K562 (cell line): ENCODE measurements around the gene FBN1. TPM values are rescaled to one million over a fixed set of nuclear protein-coding genes. Genes with fewer than 3 reads are reported as not detected.

Experiments used
- ATAC-seq: fragments of 200-7000 bp; cut with Tn5 transposase; 3 replicates; pipeline ENCODE4 v1.9.1; 2020; ENCODE audit warnings: moderate library complexity
- BruUV-seq: library from RNA; stranded (reverse); fragments of 400-500 nt; replicated peaks from 2 replicates; lab custom pipeline; 2021; lab: Mats Ljungman, UMichigan
- CTCF ChIA-PET: fragments of 300-600 bp; formaldehyde crosslinking; extraction: SDS; loops from one replicate; lab custom pipeline; 2021; ENCODE audit warnings: low intra/inter-chr PET ratio; lab: Yijun Ruan, JAX
- POLR2A ChIA-PET: fragments of 300-600, 350-650 bp; sonication (Branson Sonifier 250); formaldehyde crosslinking; extraction: SDS; loops from one replicate; lab custom pipeline; 2021; ENCODE audit warnings: antibody characterized with exemption, inconsistent platforms; lab: Yijun Ruan, JAX
- DNase-seq, 4 experiments: peaks; one replicate each; pipeline versions ENCODE4 v3.0.0 to v3.0.0-alpha.2; 2011 to 2018; ENCODE audit warnings: low spot score in 3 of 4, mixed read lengths in 3 of 4; ENCODE audit errors: extremely low read depth in 1 of 4
- FAIRE-seq: peaks from 2 replicates; lab custom pipeline; 2011; peaks lifted over from hg19 to GRCh38; lab: Jason Lieb, UNC
- H2AFZ ChIP-seq: 2 replicates; pipeline ENCODE4 v1.6.0; 2011; ENCODE audit warnings: low read depth, low read length, control low read depth, inconsistent platforms
- H3K27ac ChIP-seq: fragments of 200-600 bp; 3 replicates; pipeline ENCODE4 v1.8.0; 2011; ENCODE audit warnings: low read depth, mild to moderate bottlenecking, control low read depth, inconsistent platforms, low read length, moderate library complexity, mixed read lengths; ENCODE audit errors: extremely low read depth
- H3K27me3 ChIP-seq, 2 experiments: fragments of 300-600 bp in 1 of 2; 2 replicates in 1 of 2; 3 replicates in 1 of 2; pipeline versions ENCODE4 v1.6.0 to v1.8.0; 2011; ENCODE audit warnings: inconsistent platforms in 2 of 2, low read length in 2 of 2, mild to moderate bottlenecking in 1 of 2, mixed read lengths in 1 of 2, moderate library complexity in 1 of 2; ENCODE audit not compliant: control insufficient read depth in 2 of 2, insufficient read depth in 2 of 2
- H3K36me3 ChIP-seq: fragments of 300-600 bp; 3 replicates; pipeline ENCODE4 v1.8.0; 2011; ENCODE audit warnings: mild to moderate bottlenecking, low read length, inconsistent platforms; ENCODE audit not compliant: control insufficient read depth, insufficient read depth
- H3K4me1 ChIP-seq, 2 experiments: fragments of 200-600 bp in 1 of 2; replicated peaks in 1 of 2; 2 replicates in 1 of 2; 3 replicates in 1 of 2; pipeline versions ENCODE4 v1.5.1 to v1.8.0; 2011; ENCODE audit warnings: inconsistent platforms in 2 of 2, low read length in 2 of 2, mild to moderate bottlenecking in 1 of 2, mixed read lengths in 1 of 2, moderate library complexity in 1 of 2; ENCODE audit not compliant: control insufficient read depth in 2 of 2, insufficient read depth in 2 of 2
- H3K4me2 ChIP-seq: 2 replicates; pipeline ENCODE4 v1.6.1; 2011; ENCODE audit warnings: low read length, control low read depth, inconsistent platforms, mixed read lengths; ENCODE audit not compliant: insufficient read depth
- H3K4me3 ChIP-seq: fragments of 200-600 bp; sonication (generic), shearing (Covaris generic); 2 replicates; pipeline ENCODE4 v1.5.1; 2016; ENCODE audit warnings: control low read depth, inconsistent platforms
- H3K79me2 ChIP-seq: fragments of 200-600 bp; 3 replicates; pipeline ENCODE4 v1.8.0; 2011; ENCODE audit warnings: low read length, inconsistent platforms; ENCODE audit not compliant: control insufficient read depth, insufficient read depth
- H3K9ac ChIP-seq, 2 experiments: 2 replicates each; pipeline versions ENCODE4 v1.6.0 to v1.6.1; 2011; ENCODE audit warnings: low read depth in 2 of 2, low read length in 2 of 2, control low read depth in 1 of 2, inconsistent platforms in 1 of 2, mild to moderate bottlenecking in 1 of 2, mixed read lengths in 1 of 2; ENCODE audit not compliant: insufficient read depth in 1 of 2
- H3K9me1 ChIP-seq: one replicate; pipeline ENCODE4 v1.6.0; 2011; ENCODE audit warnings: inconsistent platforms, mild to moderate bottlenecking, low read length, moderate library complexity; ENCODE audit not compliant: control insufficient read depth, insufficient read depth
- H3K9me3 ChIP-seq: replicated peaks from 2 replicates; pipeline ENCODE4 v1.5.1; 2011; ENCODE audit warnings: low read depth, low read length, inconsistent platforms; ENCODE audit not compliant: control insufficient read depth, insufficient read depth
- H4K20me1 ChIP-seq: replicated peaks from 2 replicates; pipeline ENCODE4 v1.6.1; 2011; ENCODE audit warnings: low read length, inconsistent platforms, mixed read lengths; ENCODE audit not compliant: control insufficient read depth, insufficient read depth
- CCAR2 ChIP-seq: fragments of 200-400 bp; formaldehyde crosslinking; IDR thresholded peaks from 2 replicates; pipeline ENCODE4 v1.6.1; 2017; ENCODE audit warnings: mild to moderate bottlenecking, low read depth, low read length
- ELK1 ChIP-seq: sonication (generic); formaldehyde crosslinking; IDR thresholded peaks from 2 replicates; pipeline ENCODE4 v1.8.1; 2022; ENCODE audit warnings: missing genetic modification reagents
- EP400 ChIP-seq: fragments of 450-650 bp; IDR thresholded peaks from 2 replicates; pipeline ENCODE4 v1.6.1; 2017; ENCODE audit warnings: antibody characterized with exemption, mild to moderate bottlenecking, moderate library complexity
- HMG20B ChIP-seq: fragments of 250-450 bp; sonication (Bioruptor Pico); IDR thresholded peaks from 2 replicates; pipeline ENCODE4 v1.5.0; 2021; ENCODE audit warnings: mild to moderate bottlenecking
- KHSRP ChIP-seq: fragments of 450-650 bp; IDR thresholded peaks from 2 replicates; pipeline ENCODE4 v1.6.1; 2017
- MEF2A ChIP-seq: IDR thresholded peaks from 2 replicates; pipeline ENCODE4 v1.6.1; 2011; ENCODE audit warnings: low read depth, mild to moderate bottlenecking, low read length, moderate library complexity; ENCODE audit not compliant: control insufficient read depth
- NELFE ChIP-seq: IDR thresholded peaks from 2 replicates; pipeline ENCODE4 v1.6.1; 2011; ENCODE audit warnings: mild to moderate bottlenecking; ENCODE audit not compliant: insufficient read depth, insufficient read length
- PRDM10 ChIP-seq: fragments of 450-650 bp; IDR thresholded peaks from 2 replicates; pipeline ENCODE4 v1.6.1; 2018; ENCODE audit not compliant: partially characterized antibody
- SMARCA5 ChIP-seq: fragments of 450-650 bp; IDR thresholded peaks from 2 replicates; pipeline ENCODE4 v1.6.1; 2016
- SUPT5H ChIP-seq: fragments of 450-650 bp; IDR thresholded peaks from 2 replicates; pipeline ENCODE4 v1.6.1; 2016
- XRCC5 ChIP-seq: fragments of 200-400 bp; formaldehyde crosslinking; IDR thresholded peaks from 2 replicates; pipeline ENCODE4 v1.6.1; 2017; ENCODE audit warnings: low read depth, mild to moderate bottlenecking, low read length
- ZBTB26 ChIP-seq: fragments of 450-650 bp; formaldehyde crosslinking; IDR thresholded peaks from 2 replicates; pipeline ENCODE4 v1.4.0; 2022; ENCODE audit warnings: missing genetic modification characterization
- WGBS: fragments of 100-300 bp; shearing (Covaris generic); methylation state at CpG from one replicate; pipeline ENCODE4 v1.1.6; 2016; ENCODE audit warnings: low coverage, mixed read lengths; ENCODE audit not compliant: insufficient coverage; ENCODE audit errors: missing lambda C conversion rate; 5-methylcytosine and 5-hydroxymethylcytosine counted together
- in situ Hi-C: fragments of 300-500 bp; cut with MboI; formaldehyde crosslinking; loops from 4 replicates; pipeline ENCODE4 v1.15.0; 2018; ENCODE audit warnings: inconsistent platforms, mixed read lengths
- intact Hi-C: fragments of 100-400 bp; cut with micrococcal nuclease; formaldehyde crosslinking; loops from 2 replicates; pipeline ENCODE4 v1.14.2; 2022
- polyA plus RNA-seq, 8 experiments: library from polyadenylated mRNA; depleted of rRNA in 4 of 8; stranded (reverse) in 5 of 8; unstranded in 3 of 8; fragments of >200 nt; fragmentation: Nextera tagmentation in 2 of 8; fragmentation: Illumina TruSeq in 1 of 8; extraction: Ambion mirVana in 2 of 8; extraction: Trizol in 1 of 8; gene quantifications; 2 replicates each; pipeline versions ENCODE4 v1.2.1 to v1.2.3, GENCODE V29; 2011 to 2014; ENCODE audit warnings: inconsistent platforms in 1 of 8, missing spikeins in 1 of 8
- total RNA-seq, 7 experiments: library from RNA; depleted of rRNA in 6 of 7; stranded (reverse); fragments of >200 nt in 6 of 7; fragmentation: Illumina TruSeq in 2 of 7; extraction: Trizol in 2 of 7; gene quantifications; 2 replicates each; pipeline versions ENCODE4 v1.2.1 to v1.2.3, GENCODE V29; 2011 to 2021; ENCODE audit warnings: low replicate concordance in 1 of 7

Gene FBN1
- total and polyA plus RNA-seq, 9 of the 15 experiments (the other 6 are each of a cell fraction or from before 2014, with no cell fraction given) = 0.15 to 1.2 (median 0.60) TPM

GRCh38 chr15:48677821-48678220, 32.3 kb upstream of the FBN1 start:
- CTCF ChIA-PET = no interaction called here
- intact Hi-C loops (no loop called here), in situ Hi-C loops (no loop called here)
- 46% methylated on average over 2 of the region's 2 CpGs for WGBS
- H3K79me2 ChIP-seq = no peaks in the 10 kb centered on the region
- no peaks in the 10 kb centered on the region for H3K36me3 ChIP-seq
- no peaks in the 10 kb centered on the region for H3K9me3 ChIP-seq
- ATAC-seq (no peak), FAIRE-seq (no peak), DNase-seq (no peak)
- no peaks in the 10 kb centered on the region for H3K9me1 ChIP-seq
- POLR2A ChIA-PET = interaction anchor here (0.6 to 1.0 kb wide), 3 partner anchors 16 to 204 kb away, joined by 3 to 4 read pairs (median 3); no protein-coding TSS in a partner anchor
- H3K27me3 ChIP-seq = no peaks in the 10 kb centered on the region
- no peak overlapping the region for H2AFZ ChIP-seq
- no peak overlapping the region for H3K27ac ChIP-seq
- BruUV-seq = no TSS peak
- no peak overlapping the region for H3K4me2 ChIP-seq
- TF ChIP-seq SMARCA5 (no peak), NELFE (no peak), MEF2A (no peak), HMG20B (CRISPR knock-in tag) (no peak)
- no peaks in the 10 kb centered on the region for H4K20me1 ChIP-seq
- H3K4me1 ChIP-seq = no peaks in the 10 kb centered on the region
- no peak overlapping the region for H3K9ac ChIP-seq
- no peak overlapping the region for H3K4me3 ChIP-seq

- Histone ChIP-seq H3K9me3 (no peaks in the 10 kb centered on the region), H3K9me1 (no peaks in the 10 kb centered on the region), H2AFZ (no peak overlapping the region), H3K4me1 (peaks cover 0 to 10% of the 10 kb centered on the region in 2 experiments; a peak in 2 of 5 replicates), H3K27ac (no peak overlapping the region), H3K4me3 (no peak overlapping the region), H3K27me3 (no peaks in the 10 kb centered on the region), H3K4me2 (no peak overlapping the region), H4K20me1 (no peaks in the 10 kb centered on the region), H3K9ac (no peak overlapping the region), H3K79me2 (no peaks in the 10 kb centered on the region), H3K36me3 (no peaks in the 10 kb centered on the region)
- in situ Hi-C loops (no loop called here), intact Hi-C loops (no loop called here)
- FAIRE-seq = no peak
- WGBS = 28% methylated on average over 4 of the region's 4 CpGs
- CTCF ChIA-PET = no interaction called here
- no peak for DNase-seq
- no peak for ATAC-seq
- POLR2A ChIA-PET = no interaction called here
- no TSS peak for BruUV-seq
- TF ChIP-seq SUPT5H = no peak
- TF ChIP-seq CCAR2 = no peak
- TF ChIP-seq KHSRP = no peak
- TF ChIP-seq ELK1 (CRISPR knock-in tag) = no peak
- TF ChIP-seq EP400 = no peak
- no peak for TF ChIP-seq PRDM10
- TF ChIP-seq ZBTB26 = no peak
- no peak for TF ChIP-seq XRCC5
Observed at GRCh38 chr15:48675436-48675835, 29.9 kb upstream of the FBN1 start.
